GM21423 (cell line): ENCODE measurements around the gene SLC39A2.

ENCODE experiments used
- ATAC-seq: cut with Tn5 transposase; IDR thresholded peaks from one replicate; pipeline ENCODE4 v1.9.1; 2021; ENCODE audit warnings: mild to moderate bottlenecking, moderate library complexity; ENCODE audit not compliant: unreplicated experiment

Gene SLC39A2

DNA sequence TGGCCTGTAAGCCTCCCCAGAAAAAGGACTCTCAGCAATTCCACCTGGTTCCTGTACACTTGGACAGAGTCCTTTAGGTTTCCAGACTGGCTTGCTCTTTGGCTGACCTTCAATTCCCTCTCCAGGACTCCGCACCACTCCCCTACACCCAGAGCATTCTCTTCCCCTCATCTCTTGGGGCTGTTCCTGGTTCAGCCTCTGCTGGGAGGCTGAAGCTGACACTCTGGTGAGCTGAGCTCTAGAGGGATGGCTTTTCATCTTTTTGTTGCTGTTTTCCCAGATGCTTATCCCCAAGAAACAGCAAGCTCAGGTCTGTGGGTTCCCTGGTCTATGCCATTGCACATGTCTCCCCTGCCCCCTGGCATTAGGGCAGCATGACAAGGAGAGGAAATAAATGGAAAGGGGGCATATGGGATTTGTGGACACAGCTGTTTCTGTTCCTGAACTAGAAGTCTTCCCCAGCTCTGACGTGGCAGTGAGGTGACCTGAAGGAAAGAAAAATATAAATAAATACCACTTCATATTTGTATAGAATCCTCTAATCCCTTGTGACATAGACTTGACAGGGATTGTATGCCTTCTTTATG, 44.4 kb downstream of the SLC39A2 start:
- ATAC-seq: no peak

DNA sequence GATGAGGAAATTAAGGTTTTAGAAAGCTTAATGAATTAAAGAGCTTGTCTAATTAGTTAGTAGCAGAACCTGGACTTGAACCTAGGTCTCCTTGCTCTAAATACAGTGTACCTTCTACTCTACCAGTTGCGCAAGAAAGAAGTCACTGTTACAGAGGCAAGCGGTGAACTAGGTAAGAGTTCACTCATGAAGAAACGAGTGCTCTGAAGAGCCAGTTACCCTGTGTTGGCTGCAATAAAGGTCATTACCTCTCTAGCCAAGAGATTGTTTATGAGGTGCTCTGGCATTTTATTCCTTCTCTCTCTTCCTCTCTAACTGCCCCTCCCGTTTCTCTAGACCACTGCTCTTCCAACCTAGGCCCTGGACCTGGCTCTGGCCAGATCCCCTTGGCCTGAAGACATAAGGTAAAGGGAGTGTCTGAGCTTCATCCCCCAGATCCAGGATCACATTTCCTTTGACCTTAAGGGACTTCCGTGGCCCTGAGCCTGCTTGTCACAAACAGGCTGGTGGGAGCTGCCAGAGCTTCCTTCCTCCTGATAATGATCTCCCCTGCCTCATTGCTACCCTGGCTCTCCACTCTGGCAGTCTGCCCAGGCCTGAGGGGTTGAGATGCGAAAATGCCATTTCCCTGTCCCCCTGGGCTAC, 45.0 kb downstream of the SLC39A2 start:
- no peak for ATAC-seq

DNA sequence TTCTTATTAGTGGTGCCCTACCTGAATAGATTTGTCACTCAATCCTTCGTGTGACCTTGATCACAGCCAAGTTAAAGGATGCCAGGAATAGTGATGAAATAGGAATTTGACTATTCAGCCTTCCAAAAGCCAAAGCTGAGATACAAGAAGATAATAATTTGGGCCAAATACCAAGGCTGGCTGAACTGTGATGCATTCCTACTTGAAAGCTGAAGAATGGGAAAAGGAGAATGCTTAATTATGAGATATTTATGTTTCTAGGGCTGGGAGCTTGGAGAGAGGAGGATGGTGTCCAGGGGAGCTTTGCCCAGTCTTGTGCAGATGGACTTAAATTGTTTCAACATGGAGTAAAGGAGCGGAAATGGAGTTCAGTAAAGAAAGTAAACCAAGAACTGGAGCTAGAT, 48.3 kb downstream of the SLC39A2 start:
- ATAC-seq: no peak

DNA sequence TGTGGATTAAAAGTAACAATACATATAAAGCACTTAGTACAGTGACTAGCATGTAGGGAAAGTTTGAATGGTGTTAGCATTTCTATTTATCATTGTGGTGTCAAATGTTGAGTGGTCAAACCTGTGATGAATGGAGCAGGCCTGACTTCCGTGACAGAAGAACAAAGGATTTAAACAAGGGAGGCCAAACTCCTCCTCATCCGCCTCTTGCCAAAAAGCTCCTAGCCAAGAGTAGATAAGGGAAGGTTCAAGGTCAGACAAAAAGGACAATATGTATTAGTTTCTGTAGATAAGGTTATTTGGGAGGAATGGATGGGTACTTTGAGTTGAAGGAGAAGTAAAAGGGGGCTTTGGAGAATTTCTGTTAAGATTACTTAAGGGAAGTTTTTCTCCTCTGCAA, 49.5 kb downstream of the SLC39A2 start:
- ATAC-seq: no peak

DNA sequence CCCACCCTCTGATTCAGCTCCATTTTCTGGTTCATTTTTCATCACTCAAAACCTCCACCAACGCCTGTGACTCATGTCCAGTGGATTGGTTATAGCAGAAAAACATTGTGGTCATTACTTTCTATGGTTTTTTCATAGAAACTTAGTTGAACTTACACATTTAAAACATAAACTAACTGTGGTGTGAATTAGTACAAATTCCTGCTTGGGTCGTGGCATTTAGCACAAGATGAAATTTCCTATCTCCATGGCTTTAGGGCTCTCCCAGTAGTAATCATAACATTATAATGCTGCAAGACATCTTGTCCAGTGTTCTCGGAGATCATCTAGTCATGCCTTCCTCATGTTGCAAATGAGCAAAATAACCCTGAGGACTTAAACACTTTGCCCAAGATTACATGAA, 50.2 kb downstream of the SLC39A2 start:
- ATAC-seq: no peak

DNA sequence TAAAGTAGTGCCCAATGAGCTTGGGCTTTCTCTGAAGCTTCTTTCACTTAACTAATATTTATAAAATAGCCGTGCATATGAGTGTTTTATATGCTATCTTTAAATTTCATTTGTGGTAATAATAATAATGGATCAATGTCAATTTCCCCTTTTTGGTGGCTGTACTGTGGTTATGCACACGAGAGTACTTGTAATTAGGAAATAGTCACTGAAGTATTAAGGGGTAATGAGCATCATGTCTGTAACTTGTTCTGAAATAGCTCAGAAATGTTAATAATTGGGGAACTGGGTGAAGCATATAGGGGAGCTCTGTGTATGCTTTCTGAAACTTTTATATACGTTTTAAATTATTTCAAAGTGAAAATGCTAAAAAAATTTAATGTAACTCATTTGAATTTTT, 51.5 kb downstream of the SLC39A2 start:
- ATAC-seq: no peak
